Esophagus muscularis mucosa (tissue), 3 donors: ENCODE results near the gene MTG1.

Experiments
- POLR2AphosphoS5 ChIP-seq, 2 donors: sonication (generic); formaldehyde crosslinking; IDR thresholded peaks; one replicate each; pipeline ENCODE4 v1.6.1; 2017; ENCODE audit warnings: antibody characterized with exemption in 2 of 2
- TF ChIP-seq, protein P1 (sequence below), 3 experiments: fragments of 200-600 bp in 2 of 3; fragments of 450-650 bp in 1 of 3; sonication (generic) in 2 of 3; IDR thresholded peaks; one replicate each; pipeline ENCODE4 v1.5.1; 2017 to 2019; ENCODE audit warnings: antibody characterized with exemption in 3 of 3, mild to moderate bottlenecking in 2 of 3, moderate library complexity in 1 of 3

DNA sequence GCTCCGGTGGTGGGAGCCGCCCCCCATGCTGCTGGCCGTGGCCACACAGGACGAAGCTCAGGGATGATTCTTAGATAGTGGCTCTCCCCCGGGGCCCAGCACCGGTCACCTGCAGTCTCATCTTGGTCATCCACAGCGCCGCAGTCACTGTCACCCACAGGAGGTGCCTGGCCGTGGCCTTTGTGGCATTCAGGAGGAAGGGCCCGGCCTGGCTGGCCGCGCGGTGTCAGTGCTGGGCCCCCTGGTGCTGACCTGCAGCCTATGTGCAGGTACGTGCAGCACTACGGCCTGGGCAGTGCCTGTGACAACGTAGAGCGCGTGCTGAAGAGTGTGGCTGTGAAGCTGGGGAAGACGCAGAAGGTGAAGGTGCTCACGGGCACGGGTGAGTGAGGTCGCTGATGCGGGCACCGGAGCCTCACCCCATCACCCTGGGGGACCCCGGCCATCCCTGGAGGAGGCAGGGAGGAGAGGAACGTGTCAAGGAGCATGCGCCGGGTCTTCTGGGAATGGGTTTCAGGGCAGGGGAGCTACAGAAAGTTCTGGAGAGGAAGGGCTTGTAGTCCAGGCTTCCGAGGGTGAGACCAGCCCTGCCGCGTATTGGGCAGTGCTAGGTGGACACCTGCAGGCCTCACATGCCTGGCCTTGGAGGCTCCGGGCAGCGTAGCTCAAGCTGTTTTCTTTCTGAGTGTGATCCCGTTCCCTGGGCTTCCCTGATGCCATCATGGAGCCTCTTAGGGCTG, 25.4 kb downstream of the MTG1 start:
- TF ChIP-seq, protein P1, sequence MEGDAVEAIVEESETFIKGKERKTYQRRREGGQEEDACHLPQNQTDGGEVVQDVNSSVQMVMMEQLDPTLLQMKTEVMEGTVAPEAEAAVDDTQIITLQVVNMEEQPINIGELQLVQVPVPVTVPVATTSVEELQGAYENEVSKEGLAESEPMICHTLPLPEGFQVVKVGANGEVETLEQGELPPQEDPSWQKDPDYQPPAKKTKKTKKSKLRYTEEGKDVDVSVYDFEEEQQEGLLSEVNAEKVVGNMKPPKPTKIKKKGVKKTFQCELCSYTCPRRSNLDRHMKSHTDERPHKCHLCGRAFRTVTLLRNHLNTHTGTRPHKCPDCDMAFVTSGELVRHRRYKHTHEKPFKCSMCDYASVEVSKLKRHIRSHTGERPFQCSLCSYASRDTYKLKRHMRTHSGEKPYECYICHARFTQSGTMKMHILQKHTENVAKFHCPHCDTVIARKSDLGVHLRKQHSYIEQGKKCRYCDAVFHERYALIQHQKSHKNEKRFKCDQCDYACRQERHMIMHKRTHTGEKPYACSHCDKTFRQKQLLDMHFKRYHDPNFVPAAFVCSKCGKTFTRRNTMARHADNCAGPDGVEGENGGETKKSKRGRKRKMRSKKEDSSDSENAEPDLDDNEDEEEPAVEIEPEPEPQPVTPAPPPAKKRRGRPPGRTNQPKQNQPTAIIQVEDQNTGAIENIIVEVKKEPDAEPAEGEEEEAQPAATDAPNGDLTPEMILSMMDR (IDR thresholded peaks at IDR 0.05): no peak
- no peak for TF ChIP-seq POLR2AphosphoS5 (IDR thresholded peaks at IDR 0.05)
